Activated CD4-positive, alpha-beta T cell treated with anti-CD3 and anti-CD28 coated beads for 4 hours (primary cell): Measurements from ENCODE around the gene PRDM16.
A peak's percentile ranks its signal among the peaks of the same experiment; 100 is the strongest.

Experiments used
- DNase-seq, 2 donors: peaks; one replicate each; pipeline ENCODE4 v3.0.0-alpha.2; 2020

The PRDM16 gene

GRCh38 chr1:3033040-3033789 is 35.8 kb upstream of the PRDM16 start:
- peak; percentile 35 to 49 for DNase-seq

- no peak for DNase-seq
These were observed 35.3 kb upstream of the PRDM16 start for GRCh38 chr1:3033790-3034090.

GRCh38 chr1:3034162-3034561 is 34.8 kb upstream of the PRDM16 start:
- no peak for DNase-seq

GRCh38 chr1:3034728-3035562 is 34.1 kb upstream of the PRDM16 start:
- DNase-seq = no peak

- no peak for DNase-seq
These were observed 33.2 kb upstream of the PRDM16 start for GRCh38 chr1:3035563-3036446.

- no peak for DNase-seq
These were observed 32.3 kb upstream of the PRDM16 start for GRCh38 chr1:3036447-3037280.

- DNase-seq = no peak
These were observed 31.5 kb upstream of the PRDM16 start for GRCh38 chr1:3037281-3038040.

GRCh38 chr1:3038113-3038551 is 30.9 kb upstream of the PRDM16 start:
- no peak for DNase-seq

- DNase-seq = no peak
These were observed 30.3 kb upstream of the PRDM16 start for GRCh38 chr1:3038571-3039181.

- no peak for DNase-seq
These were observed 29.0 kb upstream of the PRDM16 start for GRCh38 chr1:3040004-3040403.

- DNase-seq = no peak
These were observed 26.5 kb upstream of the PRDM16 start for GRCh38 chr1:3042481-3042880.

- no peak for DNase-seq
These were observed 19.8 kb upstream of the PRDM16 start for GRCh38 chr1:3049164-3049563.

GRCh38 chr1:3049905-3050304 is 19.1 kb upstream of the PRDM16 start:
- DNase-seq = no peak

- DNase-seq = no peak
These were observed 18.4 kb upstream of the PRDM16 start for GRCh38 chr1:3050603-3051002.

- DNase-seq = no peak
These were observed 17.4 kb upstream of the PRDM16 start for GRCh38 chr1:3051270-3052268.

- no peak for DNase-seq
These were observed 16.5 kb upstream of the PRDM16 start for GRCh38 chr1:3052501-3052900.

- DNase-seq = no peak
These were observed 15.5 kb upstream of the PRDM16 start for GRCh38 chr1:3053366-3053980.

- no peak for DNase-seq
These were observed 15.0 kb upstream of the PRDM16 start for GRCh38 chr1:3053986-3054385.

GRCh38 chr1:3054474-3054873 is 14.5 kb upstream of the PRDM16 start:
- no peak for DNase-seq
